SK-N-SH (cell line): ENCODE measurements around the gene RBP3. TPM values are rescaled to one million over a fixed set of nuclear protein-coding genes. Genes with fewer than 3 reads are reported as not detected.

Experiments used
- CTCF ChIA-PET: fragments of 300-600, 350-600 bp; formaldehyde crosslinking; extraction: SDS; loops from one replicate; lab custom pipeline; 2021; lab: Yijun Ruan, JAX
- POLR2A ChIA-PET: fragments of 350-600 bp; sonication (Branson Sonifier 250); formaldehyde crosslinking; extraction: SDS; loops from one replicate; lab custom pipeline; 2020; ENCODE audit warnings: antibody characterized with exemption, inconsistent platforms; lab: Yijun Ruan, JAX
- DNase-seq: peaks from one replicate; pipeline ENCODE4 v3.0.0; 2012
- H2AFZ ChIP-seq: fragments of 200-600 bp; sonication (generic); 2 replicates; pipeline ENCODE4 v1.8.1; 2016; ENCODE audit warnings: antibody characterized with exemption, mild to moderate bottlenecking, low read depth
- H3F3A ChIP-seq: fragments of 200-600 bp; sonication (generic); replicated peaks from 2 replicates; pipeline ENCODE3; 2016; ENCODE audit warnings: antibody characterized with exemption, mild to moderate bottlenecking; ENCODE audit not compliant: insufficient read depth
- H3K27ac ChIP-seq, 2 experiments: fragments of 200-500 bp in 1 of 2; fragments of 200-600 bp in 1 of 2; sonication (Bioruptor generic) in 1 of 2; sonication (generic), shearing (Covaris generic) in 1 of 2; 2 replicates each; pipeline versions ENCODE4 v1.5.1 to v1.6.1; 2014 to 2016; ENCODE audit warnings: low read depth in 2 of 2, inconsistent platforms in 1 of 2, low read length in 1 of 2, mild to moderate bottlenecking in 1 of 2, mixed read lengths in 1 of 2
- H3K27me3 ChIP-seq: fragments of 200-600 bp; sonication (generic), shearing (Covaris generic); 2 replicates; pipeline ENCODE4 v1.6.1; 2016; ENCODE audit warnings: mixed run types; ENCODE audit not compliant: insufficient read depth
- H3K36me3 ChIP-seq, 2 experiments: fragments of 200-500 bp in 1 of 2; fragments of 200-600 bp in 1 of 2; sonication (Bioruptor generic) in 1 of 2; sonication (generic) in 1 of 2; replicated peaks in 1 of 2; 2 replicates each; pipeline versions ENCODE3 to v1.5.1; 2014 to 2016; ENCODE audit warnings: low read length in 1 of 2, mild to moderate bottlenecking in 1 of 2; ENCODE audit not compliant: insufficient read depth in 2 of 2, control insufficient read depth in 1 of 2
- H3K4me1 ChIP-seq, 2 experiments: fragments of 200-500 bp in 1 of 2; fragments of 200-600 bp in 1 of 2; sonication (Bioruptor generic) in 1 of 2; sonication (generic), shearing (Covaris generic) in 1 of 2; 2 replicates each; pipeline versions ENCODE4 v1.5.1 to v1.6.1; 2014 to 2016; ENCODE audit warnings: low read depth in 1 of 2, low read length in 1 of 2, mixed run types in 1 of 2; ENCODE audit not compliant: insufficient read depth in 2 of 2, control insufficient read depth in 1 of 2
- H3K4me2 ChIP-seq: fragments of 200-600 bp; sonication (generic), shearing (Covaris generic); 2 replicates; pipeline ENCODE4 v1.6.1; 2017; ENCODE audit warnings: mixed run types
- H3K4me3 ChIP-seq, 2 experiments: fragments of 200-500 bp in 1 of 2; fragments of 200-600 bp in 1 of 2; sonication (Bioruptor generic) in 1 of 2; sonication (generic), shearing (Covaris generic) in 1 of 2; 2 replicates each; pipeline versions ENCODE4 v1.5.1 to v1.8.1; 2014 to 2016; ENCODE audit warnings: low read depth in 2 of 2, inconsistent platforms in 1 of 2, low read length in 1 of 2, mild to moderate bottlenecking in 1 of 2, mixed read lengths in 1 of 2, moderate library complexity in 1 of 2
- H3K79me2 ChIP-seq: fragments of 200-600 bp; sonication (generic); 2 replicates; pipeline ENCODE4 v1.8.1; 2017; ENCODE audit warnings: mild to moderate bottlenecking; ENCODE audit not compliant: insufficient read depth
- H3K9ac ChIP-seq: fragments of 200-600 bp; sonication (generic); 2 replicates; pipeline ENCODE4 v1.6.1; 2017; ENCODE audit warnings: mixed run types
- H3K9me2 ChIP-seq: fragments of 200-600 bp; sonication (generic); 2 replicates; pipeline ENCODE4 v1.6.1; 2017; ENCODE audit warnings: mixed run types
- H3K9me3 ChIP-seq: fragments of 200-600 bp; sonication (generic); 2 replicates; pipeline ENCODE4 v1.6.1; 2017; ENCODE audit warnings: mixed run types, mild to moderate bottlenecking, moderate library complexity
- H4K20me1 ChIP-seq: fragments of 200-600 bp; sonication (generic); 2 replicates; pipeline ENCODE4 v1.6.1; 2017; ENCODE audit warnings: mild to moderate bottlenecking, mixed run types; ENCODE audit not compliant: insufficient read depth
- CHD2 ChIP-seq: fragments of 150-350 bp; IDR thresholded peaks from 2 replicates; pipeline ENCODE4 v1.6.1; 2018; ENCODE audit warnings: low read length; ENCODE audit not compliant: partially characterized antibody
- EP300 ChIP-seq, 2 experiments: IDR thresholded peaks; 2 replicates each; pipeline versions ENCODE4 v1.4.0 to v1.6.1; 2012; ENCODE audit warnings: borderline replicate concordance in 1 of 2, low read depth in 1 of 2, low read length in 1 of 2
- EZH2phosphoT487 ChIP-seq: fragments of 200-600 bp; sonication (generic); IDR thresholded peaks from 2 replicates; pipeline ENCODE4 v1.6.1; 2017; ENCODE audit warnings: low read depth, mixed run types, mild to moderate bottlenecking, antibody characterized with exemption, moderate library complexity, borderline replicate concordance
- FOXJ3 ChIP-seq: sonication (generic); formaldehyde crosslinking; IDR thresholded peaks from 2 replicates; pipeline ENCODE4 v1.5.1; 2020; ENCODE audit warnings: mild to moderate bottlenecking, missing genetic modification reagents
- MAX ChIP-seq: IDR thresholded peaks from 2 replicates; pipeline ENCODE4 v1.4.0; 2012; ENCODE audit warnings: low read depth
- MXI1 ChIP-seq: IDR thresholded peaks from 2 replicates; pipeline ENCODE4 v1.6.1; 2012; ENCODE audit warnings: mild to moderate bottlenecking, low read depth, low read length, improper control_type of control experiment
- NFIC ChIP-seq: IDR thresholded peaks from 2 replicates; pipeline ENCODE4 v1.4.0; 2012; ENCODE audit warnings: borderline replicate concordance
- RAD21 ChIP-seq: IDR thresholded peaks from 2 replicates; pipeline ENCODE4 v1.6.1; 2012; ENCODE audit warnings: mild to moderate bottlenecking, low read length
- RCOR1 ChIP-seq: fragments of 150-350 bp; IDR thresholded peaks from 2 replicates; pipeline ENCODE4 v1.6.1; 2017; ENCODE audit warnings: antibody characterized with exemption, low read length
- RFX5 ChIP-seq: IDR thresholded peaks from 2 replicates; pipeline ENCODE4 v1.6.1; 2012; ENCODE audit warnings: mild to moderate bottlenecking, improper control_type of control experiment, low read length
- SIN3A ChIP-seq: IDR thresholded peaks from 2 replicates; pipeline ENCODE4 v1.6.1; 2012; ENCODE audit warnings: low read depth, mild to moderate bottlenecking, low read length, moderate library complexity, borderline replicate concordance
- SMC3 ChIP-seq: IDR thresholded peaks from 2 replicates; pipeline ENCODE4 v1.6.1; 2012; ENCODE audit warnings: low read depth, low read length, improper control_type of control experiment
- TAF1 ChIP-seq: IDR thresholded peaks from 2 replicates; pipeline ENCODE4 v1.6.1; 2012; ENCODE audit warnings: low read depth, mild to moderate bottlenecking, low read length, moderate library complexity, borderline replicate concordance
- TCF12 ChIP-seq: IDR thresholded peaks from 2 replicates; pipeline ENCODE4 v1.4.0; 2012
- TEAD4 ChIP-seq: IDR thresholded peaks from 2 replicates; pipeline ENCODE4 v1.4.0; 2012; ENCODE audit warnings: mild to moderate bottlenecking, borderline replicate concordance; ENCODE audit not compliant: insufficient read depth
- USF2 ChIP-seq: fragments of 150-350 bp; IDR thresholded peaks from 2 replicates; pipeline ENCODE4 v1.6.1; 2017; ENCODE audit warnings: antibody characterized with exemption, low read length, low read depth, borderline replicate concordance
- YY1 ChIP-seq: IDR thresholded peaks from 2 replicates; pipeline ENCODE4 v1.4.0; 2012; ENCODE audit warnings: low read depth, mild to moderate bottlenecking
- WGBS: methylation state at CpG from one replicate; pipeline ENCODE4 v1.1.6; 2017; ENCODE audit warnings: low lambda C conversion rate; 5-methylcytosine and 5-hydroxymethylcytosine counted together
- polyA plus RNA-seq, 3 experiments: library from polyadenylated mRNA; depleted of rRNA; stranded (reverse); fragments of >200 nt; gene quantifications; 2 replicates each; pipeline ENCODE4 v1.2.3, GENCODE V29; 2012
- TF ChIP-seq, protein P1 (sequence below): IDR thresholded peaks from 2 replicates; pipeline ENCODE4 v1.4.0; 2012; ENCODE audit warnings: low read depth, borderline replicate concordance
- TF ChIP-seq, protein P2 (sequence below): fragments of 150-350 bp; IDR thresholded peaks from 2 replicates; pipeline ENCODE4 v1.6.1; 2016; ENCODE audit warnings: mild to moderate bottlenecking, low read depth, low read length
- TF ChIP-seq, protein P3 (sequence below): IDR thresholded peaks from 2 replicates; pipeline ENCODE4 v1.4.0; 2012; ENCODE audit warnings: low read depth, borderline replicate concordance

The RBP3 gene
- polyA plus RNA-seq, 1 of the 3 experiments (the other 2 are of a cell fraction), result not detected

DNA sequence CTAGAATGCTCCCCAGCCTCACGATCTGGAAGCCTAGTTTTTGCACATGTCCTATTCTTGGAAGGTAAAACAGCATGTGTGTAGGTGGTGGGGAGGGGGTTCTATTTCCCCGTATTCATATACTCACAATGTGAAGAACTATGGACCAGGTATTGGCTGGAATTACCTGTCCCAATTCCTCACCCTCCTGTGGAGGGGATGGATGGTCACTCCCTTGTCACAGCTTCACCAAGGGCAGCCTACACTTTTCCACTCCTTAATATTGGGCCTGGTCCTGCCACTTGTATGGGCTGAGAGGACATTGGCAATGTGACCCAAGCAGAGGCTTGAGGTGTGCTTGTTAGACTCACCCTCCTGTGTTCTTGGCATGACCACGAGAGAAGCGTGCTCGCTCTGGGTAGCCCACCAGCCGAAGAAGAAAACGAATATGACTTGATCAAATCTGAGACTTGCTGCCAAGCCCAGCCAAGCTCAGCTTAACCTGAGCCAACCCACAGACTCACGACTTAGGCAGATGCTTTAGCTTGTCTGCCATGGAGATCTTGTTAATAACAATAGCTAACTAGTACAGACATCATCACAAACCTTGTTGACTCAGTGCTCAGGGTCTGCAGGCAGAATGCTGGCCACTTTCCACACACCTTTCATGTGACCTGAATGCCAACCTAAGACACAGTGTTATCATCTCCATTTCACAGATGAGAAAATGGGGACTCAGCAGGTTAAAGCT, 18.7 kb downstream of the RBP3 start:
- ChIA-PET POLR2A (no interaction called here), CTCF (interaction anchor here (0.8 to 1.7 kb wide), 5 partner anchors 8 to 342 kb away, joined by 3 to 7 read pairs (median 3); no protein-coding TSS in a partner anchor)
- no peaks in the 10 kb centered on the region for H3K4me1 ChIP-seq
- H3K27me3 ChIP-seq, result no peaks in the 10 kb centered on the region
- no peak for TF ChIP-seq TEAD4
- TF ChIP-seq MAX, result no peak
- TF ChIP-seq RAD21, result no peak
- TF ChIP-seq, protein P1, sequence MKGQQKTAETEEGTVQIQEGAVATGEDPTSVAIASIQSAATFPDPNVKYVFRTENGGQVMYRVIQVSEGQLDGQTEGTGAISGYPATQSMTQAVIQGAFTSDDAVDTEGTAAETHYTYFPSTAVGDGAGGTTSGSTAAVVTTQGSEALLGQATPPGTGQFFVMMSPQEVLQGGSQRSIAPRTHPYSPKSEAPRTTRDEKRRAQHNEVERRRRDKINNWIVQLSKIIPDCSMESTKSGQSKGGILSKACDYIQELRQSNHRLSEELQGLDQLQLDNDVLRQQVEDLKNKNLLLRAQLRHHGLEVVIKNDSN, result no peak
- TF ChIP-seq RCOR1, result no peak
- no peak for TF ChIP-seq TCF12
- TF ChIP-seq USF2, result no peak
- H3K9me2 ChIP-seq, result no peaks in the 10 kb centered on the region
- no peaks in the 10 kb centered on the region for H3K9me3 ChIP-seq
- H3K79me2 ChIP-seq, result no peaks in the 10 kb centered on the region
- H3K4me2 ChIP-seq, result no peak overlapping the region
- H3K36me3 ChIP-seq, result no peaks in the 10 kb centered on the region
- no peak overlapping the region for H2AFZ ChIP-seq
- 86% methylated on average over 8 of the region's 8 CpGs for WGBS
- H3F3A ChIP-seq, result peaks cover under 1% of the 10 kb centered on the region
- no peak for DNase-seq
- no peaks in the 10 kb centered on the region for H4K20me1 ChIP-seq
- H3K4me3 ChIP-seq, result no peak overlapping the region
- H3K27ac ChIP-seq, result no peak overlapping the region
- no peak overlapping the region for H3K9ac ChIP-seq

DNA sequence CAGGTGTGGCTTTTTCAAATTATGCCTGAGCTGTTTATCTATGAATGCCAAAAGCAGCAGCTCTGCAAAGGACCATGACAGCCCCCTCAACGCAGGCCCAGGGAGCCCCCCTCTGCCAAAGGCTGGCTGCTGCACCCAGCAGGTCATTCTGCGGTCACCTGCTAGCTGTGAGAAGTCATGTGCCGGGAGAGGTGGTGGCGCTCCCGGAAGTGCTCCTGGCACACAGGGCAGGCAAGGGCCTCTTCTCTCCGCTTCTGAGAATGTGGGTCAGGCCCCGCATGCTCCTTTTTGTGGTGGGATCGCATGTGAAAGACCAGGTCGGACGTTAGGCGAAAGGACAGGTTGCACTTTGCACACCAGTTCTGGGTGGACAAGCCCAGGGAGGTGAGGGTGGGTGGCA, 19.5 kb downstream of the RBP3 start:
- Histone ChIP-seq H3K9me3 (no peaks in the 10 kb centered on the region), H3K4me1 (no peaks in the 10 kb centered on the region), H3K27me3 (no peaks in the 10 kb centered on the region), H3K9me2 (no peaks in the 10 kb centered on the region), H3K4me2 (no peak overlapping the region), H3K27ac (no peak overlapping the region), H3K9ac (no peak overlapping the region), H4K20me1 (no peaks in the 10 kb centered on the region), H3K4me3 (no peak overlapping the region), H3K36me3 (no peaks in the 10 kb centered on the region), H3K79me2 (no peaks in the 10 kb centered on the region), H3F3A (no peaks in the 10 kb centered on the region), H2AFZ (no peak overlapping the region)
- CTCF ChIA-PET, result interaction anchor here (0.8 to 1.7 kb wide), 4 partner anchors 9 to 342 kb away, joined by 3 to 7 read pairs (median 3); no protein-coding TSS in a partner anchor
- POLR2A ChIA-PET, result no interaction called here
- no peak for DNase-seq
- 89% methylated on average over 7 of the region's 11 CpGs for WGBS
- no peak for TF ChIP-seq RCOR1
- TF ChIP-seq, protein P1, result no peak
- TF ChIP-seq MXI1, result no peak
- no peak for TF ChIP-seq CHD2
- TF ChIP-seq YY1, result no peak
- no peak for TF ChIP-seq TAF1
- no peak for TF ChIP-seq SMC3
- no peak for TF ChIP-seq SIN3A
- TF ChIP-seq, protein P2, sequence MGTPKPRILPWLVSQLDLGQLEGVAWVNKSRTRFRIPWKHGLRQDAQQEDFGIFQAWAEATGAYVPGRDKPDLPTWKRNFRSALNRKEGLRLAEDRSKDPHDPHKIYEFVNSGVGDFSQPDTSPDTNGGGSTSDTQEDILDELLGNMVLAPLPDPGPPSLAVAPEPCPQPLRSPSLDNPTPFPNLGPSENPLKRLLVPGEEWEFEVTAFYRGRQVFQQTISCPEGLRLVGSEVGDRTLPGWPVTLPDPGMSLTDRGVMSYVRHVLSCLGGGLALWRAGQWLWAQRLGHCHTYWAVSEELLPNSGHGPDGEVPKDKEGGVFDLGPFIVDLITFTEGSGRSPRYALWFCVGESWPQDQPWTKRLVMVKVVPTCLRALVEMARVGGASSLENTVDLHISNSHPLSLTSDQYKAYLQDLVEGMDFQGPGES, result no peak
- TF ChIP-seq, protein P3, sequence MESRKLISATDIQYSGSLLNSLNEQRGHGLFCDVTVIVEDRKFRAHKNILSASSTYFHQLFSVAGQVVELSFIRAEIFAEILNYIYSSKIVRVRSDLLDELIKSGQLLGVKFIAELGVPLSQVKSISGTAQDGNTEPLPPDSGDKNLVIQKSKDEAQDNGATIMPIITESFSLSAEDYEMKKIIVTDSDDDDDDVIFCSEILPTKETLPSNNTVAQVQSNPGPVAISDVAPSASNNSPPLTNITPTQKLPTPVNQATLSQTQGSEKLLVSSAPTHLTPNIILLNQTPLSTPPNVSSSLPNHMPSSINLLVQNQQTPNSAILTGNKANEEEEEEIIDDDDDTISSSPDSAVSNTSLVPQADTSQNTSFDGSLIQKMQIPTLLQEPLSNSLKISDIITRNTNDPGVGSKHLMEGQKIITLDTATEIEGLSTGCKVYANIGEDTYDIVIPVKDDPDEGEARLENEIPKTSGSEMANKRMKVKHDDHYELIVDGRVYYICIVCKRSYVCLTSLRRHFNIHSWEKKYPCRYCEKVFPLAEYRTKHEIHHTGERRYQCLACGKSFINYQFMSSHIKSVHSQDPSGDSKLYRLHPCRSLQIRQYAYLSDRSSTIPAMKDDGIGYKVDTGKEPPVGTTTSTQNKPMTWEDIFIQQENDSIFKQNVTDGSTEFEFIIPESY, result no peak
- no peak for TF ChIP-seq TCF12
- no peak for TF ChIP-seq RFX5
- no peak for TF ChIP-seq FOXJ3
- no peak for TF ChIP-seq EP300 (IDR thresholded peaks at IDR 0.05; ENCODE audit: borderline replicate concordance in 1 of 2, low read depth in 1 of 2, low read length in 1 of 2)
- no peak for TF ChIP-seq NFIC
- no peak for TF ChIP-seq EZH2phosphoT487
